Keratinocyte (primary cell): ENCODE measurements around the gene ZDHHC1.

Source experiments
- CTCF ChIP-seq, 3 experiments: IDR thresholded peaks in 1 of 3; conservative IDR thresholded peaks in 1 of 3; optimal IDR thresholded peaks in 1 of 3; 2 replicates in 2 of 3; 3 replicates in 1 of 3; pipeline versions ENCODE3 to v1.5.1; 2011; ENCODE audit warnings: low read length in 3 of 3, mild to moderate bottlenecking in 3 of 3, moderate library complexity in 2 of 3, control low read depth in 1 of 3, inconsistent platforms in 1 of 3; ENCODE audit not compliant: insufficient read depth in 2 of 3; ENCODE audit errors: extremely low read depth in 1 of 3
- EZH2 ChIP-seq: IDR thresholded peaks from one replicate; pipeline ENCODE4 v1.6.1; 2012; ENCODE audit warnings: inconsistent platforms, mild to moderate bottlenecking, low read length, moderate library complexity

GRCh38 chr16:67392301-67393059 lies 23.8 kb downstream of the ZDHHC1 start:
- no peak for TF ChIP-seq CTCF (optimal IDR thresholded peaks at IDR 0.05 in 1 of 3, IDR thresholded peaks at IDR 0.05 in 1 of 3, conservative IDR thresholded peaks at IDR 0.05 in 1 of 3; ENCODE audit: extremely low read depth in 1 of 3, insufficient read depth in 2 of 3, low read length in 3 of 3)
- TF ChIP-seq EZH2: no peak
